Activated naive CD4-positive, alpha-beta T cell treated with anti-CD3 and anti-CD28 coated beads, Interleukin-2, amount 50 U/mL, for 24 hours (primary cell): ENCODE results near the gene CDK8.
A peak's percentile ranks its signal among the peaks of the same experiment; 100 is the strongest.
"Not testable (repeated sequence)": the region's sequence is repeated elsewhere in the genome, so short reads cannot be mapped to it uniquely, and the experiment has no call there.

Source experiments
- H3K27ac Mint-ChIP-seq: one replicate; pipeline ENCODE4 v1.8.0; 2021; ENCODE audit warnings: mild to moderate bottlenecking, mixed read lengths
- H3K27me3 Mint-ChIP-seq: one replicate; pipeline ENCODE4 v1.8.0; 2021; ENCODE audit warnings: mixed read lengths
- H3K36me3 Mint-ChIP-seq: one replicate; pipeline ENCODE4 v1.8.0; 2021; ENCODE audit warnings: mixed read lengths
- H3K4me1 Mint-ChIP-seq: one replicate; pipeline ENCODE4 v1.8.0; 2021; ENCODE audit warnings: mixed read lengths
- H3K4me3 Mint-ChIP-seq: one replicate; pipeline ENCODE4 v1.8.0; 2021; ENCODE audit warnings: mild to moderate bottlenecking, mixed read lengths
- H3K9me3 Mint-ChIP-seq: one replicate; pipeline ENCODE4 v1.8.0; 2021; ENCODE audit warnings: mixed read lengths

CDK8 gene

GRCh38 chr13:26230703-26231102 lies 23.2 kb upstream of the CDK8 start:
- Mint-ChIP-seq H3K27ac (no peak overlapping the region), H3K36me3 (no peaks in the 10 kb centered on the region), H3K4me1 (no peaks in the 10 kb centered on the region), H3K4me3 (no peak overlapping the region), H3K9me3 (no peaks in the 10 kb centered on the region), H3K27me3 (peaks cover 2% of the 10 kb centered on the region)

GRCh38 chr13:26236296-26236695 lies 17.6 kb upstream of the CDK8 start:
- Mint-ChIP-seq H3K36me3 (no peaks in the 10 kb centered on the region), H3K4me3 (no peak overlapping the region), H3K27ac (no peak overlapping the region), H3K9me3 (no peaks in the 10 kb centered on the region), H3K4me1 (no peaks in the 10 kb centered on the region), H3K27me3 (peaks cover 4% of the 10 kb centered on the region)

- H3K36me3 Mint-ChIP-seq: no peaks in the 10 kb centered on the region
- H3K4me3 Mint-ChIP-seq: no peak overlapping the region
- no peaks in the 10 kb centered on the region for H3K9me3 Mint-ChIP-seq
These were observed 7.8 kb upstream of the CDK8 start for GRCh38 chr13:26246154-26246553.

GRCh38 chr13:26247011-26247410 lies 6.9 kb upstream of the CDK8 start:
- Mint-ChIP-seq H3K27me3 (peaks cover 1% of the 10 kb centered on the region), H3K36me3 (no peaks in the 10 kb centered on the region), H3K27ac (no peak overlapping the region), H3K9me3 (no peaks in the 10 kb centered on the region), H3K4me3 (no peak overlapping the region), H3K4me1 (no peaks in the 10 kb centered on the region)

More at GRCh38 chr13:26246154-26246553, 7.8 kb upstream of the CDK8 start:
- Mint-ChIP-seq H3K27me3 (peaks cover 1% of the 10 kb centered on the region), H3K27ac (no peak overlapping the region), H3K4me1 (no peaks in the 10 kb centered on the region)

- H3K4me3 Mint-ChIP-seq: no peak overlapping the region
- no peaks in the 10 kb centered on the region for H3K36me3 Mint-ChIP-seq
- H3K9me3 Mint-ChIP-seq: no peaks in the 10 kb centered on the region
- no peaks in the 10 kb centered on the region for H3K4me1 Mint-ChIP-seq
- peaks cover 1% of the 10 kb centered on the region for H3K27me3 Mint-ChIP-seq
- no peak overlapping the region for H3K27ac Mint-ChIP-seq
These were observed 6.3 kb upstream of the CDK8 start for GRCh38 chr13:26247608-26248007.

- H3K27ac Mint-ChIP-seq: no peak overlapping the region
- peaks cover 8% of the 10 kb centered on the region for H3K4me1 Mint-ChIP-seq
- H3K4me3 Mint-ChIP-seq: no peak overlapping the region
- no peaks in the 10 kb centered on the region for H3K27me3 Mint-ChIP-seq
- no peaks in the 10 kb centered on the region for H3K36me3 Mint-ChIP-seq
- no peaks in the 10 kb centered on the region for H3K9me3 Mint-ChIP-seq
These were observed 4.4 kb upstream of the CDK8 start for GRCh38 chr13:26249551-26249950.

- H3K27me3 Mint-ChIP-seq, H3K9me3 Mint-ChIP-seq: not testable (repeated sequence)
These were observed 1.9 kb upstream of the CDK8 start for GRCh38 chr13:26252006-26252405.

GRCh38 chr13:26253262-26253786 lies 605 bp upstream of the CDK8 start:
- H3K36me3 Mint-ChIP-seq: no peaks in the 10 kb centered on the region
- no peaks in the 10 kb centered on the region for H3K9me3 Mint-ChIP-seq
- peak overlapping the region; percentile 87 for H3K4me3 Mint-ChIP-seq
- H3K27me3 Mint-ChIP-seq: no peaks in the 10 kb centered on the region
- peak overlapping the region; percentile 81 for H3K27ac Mint-ChIP-seq
- H3K4me1 Mint-ChIP-seq: peaks cover 38% of the 10 kb centered on the region

More at GRCh38 chr13:26252006-26252405, 1.9 kb upstream of the CDK8 start:
- H3K36me3 Mint-ChIP-seq, H3K4me3 Mint-ChIP-seq, H3K27ac Mint-ChIP-seq: not testable (repeated sequence)
- peaks cover 29% of the 10 kb centered on the region for H3K4me1 Mint-ChIP-seq

- Mint-ChIP-seq H3K4me3 (peak overlapping the region; percentile 87), H3K9me3 (no peaks in the 10 kb centered on the region), H3K27ac (peak overlapping the region; percentile 66), H3K27me3 (no peaks in the 10 kb centered on the region), H3K36me3 (no peaks in the 10 kb centered on the region), H3K4me1 (peaks cover 45% of the 10 kb centered on the region)
These were observed 718 bp downstream of the CDK8 start for GRCh38 chr13:26254583-26255111.

GRCh38 chr13:26255115-26255514 lies 1.2 kb downstream of the CDK8 start:
- Mint-ChIP-seq H3K9me3 (no peaks in the 10 kb centered on the region), H3K27me3 (no peaks in the 10 kb centered on the region), H3K4me1 (peaks cover 50% of the 10 kb centered on the region), H3K27ac (peak overlapping the region; percentile 66), H3K4me3 (peak overlapping the region; percentile 87), H3K36me3 (no peaks in the 10 kb centered on the region)

GRCh38 chr13:26255691-26256277 lies 1.9 kb downstream of the CDK8 start:
- Mint-ChIP-seq H3K4me3 (peak overlapping the region; percentile 87), H3K27me3 (no peaks in the 10 kb centered on the region), H3K9me3 (no peaks in the 10 kb centered on the region), H3K36me3 (no peaks in the 10 kb centered on the region), H3K27ac (peak overlapping the region; percentile 66), H3K4me1 (peaks cover 56% of the 10 kb centered on the region)

- Mint-ChIP-seq H3K27ac (no peak overlapping the region), H3K4me3 (no peak overlapping the region), H3K27me3 (no peaks in the 10 kb centered on the region), H3K4me1 (peaks cover 69% of the 10 kb centered on the region), H3K9me3 (peaks cover 1% of the 10 kb centered on the region), H3K36me3 (no peaks in the 10 kb centered on the region)
These were observed 3.1 kb downstream of the CDK8 start for GRCh38 chr13:26257049-26257448.

GRCh38 chr13:26259634-26260033 lies 5.7 kb downstream of the CDK8 start:
- Mint-ChIP-seq H3K36me3 (peaks cover 2% of the 10 kb centered on the region), H3K4me3 (no peak overlapping the region), H3K9me3 (peaks cover 4% of the 10 kb centered on the region), H3K4me1 (peaks cover 67% of the 10 kb centered on the region), H3K27ac (no peak overlapping the region), H3K27me3 (no peaks in the 10 kb centered on the region)

- peak overlapping the region; percentile 17 for H3K4me3 Mint-ChIP-seq
- H3K27me3 Mint-ChIP-seq: no peaks in the 10 kb centered on the region
- no peak overlapping the region for H3K27ac Mint-ChIP-seq
- H3K9me3 Mint-ChIP-seq: peaks cover 4% of the 10 kb centered on the region
- peaks cover 2% of the 10 kb centered on the region for H3K36me3 Mint-ChIP-seq
- H3K4me1 Mint-ChIP-seq: peaks cover 67% of the 10 kb centered on the region
These were observed 8.2 kb downstream of the CDK8 start for GRCh38 chr13:26262156-26262555.

GRCh38 chr13:26266311-26266710 lies 12.4 kb downstream of the CDK8 start:
- Mint-ChIP-seq H3K27ac (peak overlapping the region; percentile 0), H3K27me3 (no peaks in the 10 kb centered on the region), H3K4me3 (no peak overlapping the region), H3K36me3 (peaks cover 5% of the 10 kb centered on the region), H3K9me3 (peaks cover 4% of the 10 kb centered on the region), H3K4me1 (peaks cover 58% of the 10 kb centered on the region)

- Mint-ChIP-seq H3K4me1 (peaks cover 53% of the 10 kb centered on the region), H3K9me3 (no peaks in the 10 kb centered on the region), H3K27ac (no peak overlapping the region), H3K27me3 (no peaks in the 10 kb centered on the region), H3K36me3 (peaks cover 3% of the 10 kb centered on the region), H3K4me3 (no peak overlapping the region)
These were observed 16.8 kb downstream of the CDK8 start for GRCh38 chr13:26270707-26271106.

GRCh38 chr13:26272621-26273020 lies 18.7 kb downstream of the CDK8 start:
- no peak overlapping the region for H3K4me3 Mint-ChIP-seq

More at GRCh38 chr13:26272621-26273020, 18.7 kb downstream of the CDK8 start:
- H3K27me3 Mint-ChIP-seq: no peaks in the 10 kb centered on the region
- no peaks in the 10 kb centered on the region for H3K9me3 Mint-ChIP-seq
- H3K4me1 Mint-ChIP-seq: peaks cover 55% of the 10 kb centered on the region
- peaks cover 6% of the 10 kb centered on the region for H3K36me3 Mint-ChIP-seq
- H3K27ac Mint-ChIP-seq: no peak overlapping the region
